Neural cell (in vitro differentiated cells): ENCODE results near the gene PTPN7. TPM values are rescaled to one million over a fixed set of nuclear protein-coding genes. Genes with fewer than 3 reads are reported as not detected.
"Not testable (repeated sequence)": the region's sequence is repeated elsewhere in the genome, so short reads cannot be mapped to it uniquely, and the experiment has no call there.

Source experiments
- H2AFZ ChIP-seq: fragments of 200-600, 300-800 bp; sonication (generic), shearing (Covaris generic); 2 replicates; pipeline ENCODE4 v1.6.0; 2014; ENCODE audit warnings: low read depth, mild to moderate bottlenecking, antibody characterized with exemption, low read length, moderate library complexity
- H3F3A ChIP-seq: fragments of 200-600 bp; shearing (Covaris generic); 2 replicates; pipeline ENCODE4 v1.6.1; 2016; ENCODE audit warnings: mild to moderate bottlenecking, moderate library complexity, mixed read lengths, antibody characterized with exemption, low read length; ENCODE audit not compliant: insufficient read depth, poor library complexity, severe bottlenecking
- H3K27ac ChIP-seq: fragments of 200-600, 300-800 bp; sonication (generic), shearing (Covaris generic); 2 replicates; pipeline ENCODE4 v1.5.1; 2014; ENCODE audit warnings: mild to moderate bottlenecking, low read length, moderate library complexity
- H3K27me3 ChIP-seq: fragments of 300-800, 200-600 bp; sonication (generic), shearing (Covaris generic); 2 replicates; pipeline ENCODE4 v1.6.0; 2014; ENCODE audit warnings: mild to moderate bottlenecking, low read depth, low read length, moderate library complexity; ENCODE audit not compliant: insufficient read depth
- H3K36me3 ChIP-seq: fragments of 300-800, 200-600 bp; sonication (generic), shearing (Covaris generic); 2 replicates; pipeline ENCODE4 v1.5.1; 2014; ENCODE audit warnings: mild to moderate bottlenecking, antibody characterized with exemption, low read length, moderate library complexity; ENCODE audit not compliant: insufficient read depth
- H3K4me2 ChIP-seq: fragments of 300-800, 200-600 bp; sonication (generic), shearing (Covaris generic); 2 replicates; pipeline ENCODE4 v1.6.0; 2014; ENCODE audit warnings: mild to moderate bottlenecking, low read length
- H3K4me3 ChIP-seq: fragments of 300-800, 200-600 bp; sonication (generic), shearing (Covaris generic); 2 replicates; pipeline ENCODE4 v1.5.1; 2014; ENCODE audit warnings: mild to moderate bottlenecking, low read length, moderate library complexity
- H3K79me2 ChIP-seq: fragments of 200-600 bp; shearing (Covaris generic); replicated peaks from 2 replicates; pipeline ENCODE4 v1.6.0; 2014; ENCODE audit warnings: mild to moderate bottlenecking, low read length, moderate library complexity; ENCODE audit not compliant: insufficient read depth
- H3K9ac ChIP-seq: fragments of 300-800, 200-600 bp; sonication (generic), shearing (Covaris generic); 2 replicates; pipeline ENCODE4 v1.6.1; 2016; ENCODE audit warnings: mild to moderate bottlenecking, low read length, mixed read lengths
- H3K9me2 ChIP-seq: fragments of 200-600 bp; shearing (Covaris generic); 2 replicates; pipeline ENCODE4 v1.6.1; 2016; ENCODE audit warnings: mild to moderate bottlenecking, low read length, mixed read lengths; ENCODE audit not compliant: insufficient read depth
- H3K9me3 ChIP-seq: fragments of 200-600, 300-800 bp; sonication (generic), shearing (Covaris generic); 2 replicates; pipeline ENCODE4 v1.6.1; 2016; ENCODE audit warnings: mild to moderate bottlenecking, mixed run types, low read length, moderate library complexity, mixed read lengths
- H4K20me1 ChIP-seq: fragments of 200-600 bp; shearing (Covaris generic); 2 replicates; pipeline ENCODE4 v1.6.1; 2016; ENCODE audit warnings: mild to moderate bottlenecking, mixed run types; ENCODE audit not compliant: insufficient read depth
- CTCF ChIP-seq: fragments of 450-650 bp; IDR thresholded peaks from 2 replicates; pipeline ENCODE4 v1.5.1; 2014; ENCODE audit warnings: antibody characterized with exemption, mild to moderate bottlenecking, moderate library complexity; ENCODE audit not compliant: poor library complexity, severe bottlenecking
- EP300 ChIP-seq: fragments of 450-650 bp; conservative IDR thresholded peaks from 2 replicates; pipeline ENCODE4 v1.6.1; 2014; ENCODE audit warnings: antibody characterized with exemption, mild to moderate bottlenecking, moderate library complexity; ENCODE audit not compliant: poor library complexity, severe bottlenecking
- EZH2 ChIP-seq: fragments of 200-600, 300-800 bp; shearing (Covaris generic), sonication (generic); IDR thresholded peaks from 2 replicates; pipeline ENCODE4 v1.6.1; 2014; ENCODE audit warnings: antibody characterized with exemption, low read length, borderline replicate concordance, mild to moderate bottlenecking; ENCODE audit not compliant: insufficient read depth, poor library complexity, severe bottlenecking
- MXI1 ChIP-seq: fragments of 450-650 bp; conservative IDR thresholded peaks from 2 replicates; pipeline ENCODE4 v1.6.1; 2014; ENCODE audit warnings: antibody characterized with exemption, mild to moderate bottlenecking; ENCODE audit not compliant: poor library complexity, severe bottlenecking
- POLR2AphosphoS5 ChIP-seq: IDR thresholded peaks from 2 replicates; pipeline ENCODE4 v1.6.1; 2012
- RAD21 ChIP-seq: fragments of 450-650 bp; conservative IDR thresholded peaks from 2 replicates; pipeline ENCODE4 v1.6.1; 2014; ENCODE audit warnings: antibody characterized with exemption, mild to moderate bottlenecking, moderate library complexity
- REST ChIP-seq: IDR thresholded peaks from 2 replicates; pipeline ENCODE4 v1.6.1; 2012; ENCODE audit warnings: borderline replicate concordance
- SMC3 ChIP-seq: fragments of 450-650 bp; conservative IDR thresholded peaks from 2 replicates; pipeline ENCODE4 v1.6.1; 2014; ENCODE audit warnings: antibody characterized with exemption, mild to moderate bottlenecking, moderate library complexity; ENCODE audit not compliant: poor library complexity
- TAF1 ChIP-seq: IDR thresholded peaks from 2 replicates; pipeline ENCODE4 v1.6.1; 2012; ENCODE audit warnings: low read depth
- polyA plus RNA-seq: library from polyadenylated mRNA; depleted of rRNA; stranded (reverse); fragments of >200 nt; gene quantifications from 2 replicates; pipeline ENCODE4 v1.2.3, GENCODE V29; 2014

The PTPN7 gene
- polyA plus RNA-seq, 1 donor from 2014 or later = 2.1 TPM

- Histone ChIP-seq H3K9me2 (no peaks in the 10 kb centered on the region), H3K79me2 (peaks cover 24% of the 10 kb centered on the region), H3K27ac (no peak overlapping the region), H3K9me3 (no peaks in the 10 kb centered on the region), H3K4me2 (no peak overlapping the region), H2AFZ (no peak overlapping the region), H3K27me3 (no peaks in the 10 kb centered on the region), H3K9ac (no peak overlapping the region), H4K20me1 (peaks cover 8% of the 10 kb centered on the region), H3K4me3 (no peak overlapping the region), H3F3A (no peaks in the 10 kb centered on the region), H3K36me3 (no peaks in the 10 kb centered on the region)
- no peak for TF ChIP-seq REST
- TF ChIP-seq EP300 = no peak
These were observed 13.4 kb downstream of the PTPN7 start for GRCh38 chr1:202146993-202147392.

- TF ChIP-seq TAF1 (no peak), EP300 (no peak), CTCF (no peak), SMC3 (no peak), POLR2AphosphoS5 (no peak), EZH2 (no peak), REST (no peak), RAD21 (no peak), MXI1 (no peak)
- Histone ChIP-seq H3K4me3 (no peak overlapping the region), H3F3A (no peaks in the 10 kb centered on the region), H3K36me3 (no peaks in the 10 kb centered on the region), H4K20me1 (peaks cover 8% of the 10 kb centered on the region), H3K79me2 (peaks cover 28% of the 10 kb centered on the region), H3K9me3 (no peaks in the 10 kb centered on the region), H3K27me3 (no peaks in the 10 kb centered on the region), H2AFZ (no peak overlapping the region), H3K9ac (no peak overlapping the region), H3K27ac (no peak overlapping the region), H3K4me2 (no peak overlapping the region), H3K9me2 (no peaks in the 10 kb centered on the region)
These were observed 14.1 kb downstream of the PTPN7 start for GRCh38 chr1:202146279-202146678.

GRCh38 chr1:202145744-202146140 lies 14.7 kb downstream of the PTPN7 start:
- H3F3A ChIP-seq, H3K9ac ChIP-seq, H4K20me1 ChIP-seq, H3K9me3 ChIP-seq, H3K27ac ChIP-seq, H3K9me2 ChIP-seq, H3K27me3 ChIP-seq, H3K36me3 ChIP-seq, H2AFZ ChIP-seq: not testable (repeated sequence)
- peaks cover 32% of the 10 kb centered on the region for H3K79me2 ChIP-seq
- H3K4me3 ChIP-seq = peak overlapping the region; percentile 95
- peak overlapping the region; percentile 18 for H3K4me2 ChIP-seq
